CD4-positive, alpha-beta T cell treated with Interleukin-12 subunit alpha and Interleukin-12 subunit beta, for 1 hour (primary cell): Measurements from ENCODE around the gene ARL15.
"Not testable (repeated sequence)": the region's sequence is repeated elsewhere in the genome, so short reads cannot be mapped to it uniquely, and the experiment has no call there.

Experiments
- DNase-seq: peaks from one replicate; pipeline ENCODE4 v3.0.0-alpha.2; 2020

ARL15 gene

GRCh38 chr5:54310433-54311175 lies at the start of gene ARL15:
TSS of gene ARL15 (minus strand) at chr5:54310573.
- DNase-seq: peak; percentile 98

- no peak for DNase-seq
Observed at GRCh38 chr5:54360089-54360488, 49.7 kb upstream of the ARL15 start.

- no peak for DNase-seq
Observed at GRCh38 chr5:54357408-54358058, 47.2 kb upstream of the ARL15 start.

DNA sequence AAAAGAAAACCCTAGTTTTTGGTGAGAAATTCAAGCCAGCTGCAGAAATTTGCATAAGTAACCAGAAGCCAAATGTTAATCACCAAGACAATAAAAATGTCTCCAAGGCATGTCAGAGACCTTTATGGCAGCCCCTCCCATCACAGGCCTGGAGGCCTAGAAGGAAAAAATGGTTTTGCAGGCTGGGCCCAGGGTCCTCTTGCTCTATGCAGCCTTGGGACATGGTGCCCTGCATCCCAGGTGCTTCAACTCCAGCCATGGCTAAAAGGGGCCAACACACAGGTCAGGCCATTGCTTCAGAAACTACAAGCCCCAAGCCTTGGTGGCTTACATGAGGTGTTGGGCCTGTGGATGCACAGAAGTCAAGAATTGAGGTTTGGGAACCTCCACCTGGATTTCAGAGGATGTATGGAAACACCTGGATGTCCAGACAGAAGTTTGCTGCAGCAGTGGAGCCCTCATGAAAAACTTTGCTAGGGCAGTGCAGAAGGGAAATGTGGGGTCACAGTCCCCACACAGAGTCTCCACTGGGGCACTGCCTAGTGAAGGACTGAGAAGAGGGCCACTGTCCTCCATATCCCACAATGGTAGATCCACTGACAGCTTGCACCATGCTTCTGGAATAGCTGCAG lies 43.7 kb upstream of the ARL15 start:
- not testable (repeated sequence) for DNase-seq

- DNase-seq: not testable (repeated sequence)
Observed at GRCh38 chr5:54352580-54352979, 42.2 kb upstream of the ARL15 start.

DNA sequence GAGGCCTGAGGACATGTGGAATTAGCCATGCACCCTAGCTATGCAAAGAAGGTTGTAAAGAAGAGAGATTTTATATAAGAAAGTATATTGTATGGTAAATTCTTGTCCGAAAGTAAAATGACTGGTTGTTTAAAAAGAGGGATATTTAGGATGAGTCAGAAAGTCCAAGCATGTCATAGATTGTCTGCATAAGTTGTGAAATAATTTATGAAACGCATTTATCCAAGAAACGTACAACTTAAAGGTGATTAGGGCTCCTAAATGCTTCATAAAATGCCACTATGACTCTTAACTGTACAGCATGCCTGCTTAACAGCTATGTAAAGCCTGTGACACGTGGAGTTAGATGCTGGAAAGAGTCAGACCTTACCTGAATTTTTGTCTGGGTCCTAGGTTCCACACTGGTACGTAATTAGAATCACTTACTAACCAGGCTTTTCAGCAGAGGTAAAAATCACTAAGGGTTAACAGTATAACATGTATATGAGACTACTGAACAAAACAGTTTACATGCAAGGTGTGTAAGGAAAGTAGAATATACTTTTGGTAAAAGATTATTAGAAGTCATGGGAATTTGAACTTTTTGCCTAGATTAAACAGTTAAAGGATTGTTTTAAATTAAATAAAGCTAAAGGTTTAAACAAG lies 37.0 kb upstream of the ARL15 start:
- DNase-seq: no peak

- DNase-seq: no peak
Observed at GRCh38 chr5:54344653-54345052, 34.3 kb upstream of the ARL15 start.

DNA sequence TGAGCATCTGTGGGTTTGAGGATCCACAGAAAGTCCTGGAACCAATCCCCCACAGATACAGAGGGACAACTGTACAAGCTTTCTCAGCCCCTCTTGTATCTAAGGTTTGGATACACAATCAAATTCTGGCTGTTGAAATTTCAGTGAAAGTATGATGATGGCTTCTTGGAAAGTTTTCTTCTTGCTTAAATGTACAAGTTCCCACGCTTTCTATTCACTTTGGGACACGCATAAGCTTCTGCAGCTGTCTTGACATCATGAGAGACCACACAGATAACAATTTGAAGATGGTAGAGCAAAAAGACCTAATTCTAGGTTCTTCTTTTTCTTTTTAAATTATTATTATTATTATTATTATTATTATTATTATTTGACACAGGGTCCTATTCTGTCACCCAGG lies 31.6 kb upstream of the ARL15 start:
- no peak for DNase-seq

DNA sequence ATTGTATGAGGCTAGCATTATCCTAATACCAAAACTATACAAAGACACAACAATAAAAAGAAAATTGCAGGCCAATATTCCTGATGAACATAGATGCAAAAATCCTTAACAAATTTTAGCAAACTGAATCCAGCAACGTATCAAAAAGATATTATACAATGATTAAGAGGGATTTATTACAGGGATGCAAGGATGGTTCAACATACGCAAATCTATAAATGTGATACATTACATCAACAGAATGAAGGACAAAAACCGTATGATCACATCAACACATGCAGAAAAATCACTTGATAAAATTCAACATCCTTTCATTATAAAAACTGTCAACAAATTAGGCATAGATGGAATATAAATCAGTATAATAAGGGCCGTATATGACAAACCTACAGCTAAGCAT lies 27.1 kb upstream of the ARL15 start:
- no peak for DNase-seq

- DNase-seq: no peak
Observed at GRCh38 chr5:54332720-54333119, 22.3 kb upstream of the ARL15 start.

- no peak for DNase-seq
Observed at GRCh38 chr5:54329731-54330709, 19.6 kb upstream of the ARL15 start.

GRCh38 chr5:54326662-54327270 lies 16.4 kb upstream of the ARL15 start:
- no peak for DNase-seq

DNA sequence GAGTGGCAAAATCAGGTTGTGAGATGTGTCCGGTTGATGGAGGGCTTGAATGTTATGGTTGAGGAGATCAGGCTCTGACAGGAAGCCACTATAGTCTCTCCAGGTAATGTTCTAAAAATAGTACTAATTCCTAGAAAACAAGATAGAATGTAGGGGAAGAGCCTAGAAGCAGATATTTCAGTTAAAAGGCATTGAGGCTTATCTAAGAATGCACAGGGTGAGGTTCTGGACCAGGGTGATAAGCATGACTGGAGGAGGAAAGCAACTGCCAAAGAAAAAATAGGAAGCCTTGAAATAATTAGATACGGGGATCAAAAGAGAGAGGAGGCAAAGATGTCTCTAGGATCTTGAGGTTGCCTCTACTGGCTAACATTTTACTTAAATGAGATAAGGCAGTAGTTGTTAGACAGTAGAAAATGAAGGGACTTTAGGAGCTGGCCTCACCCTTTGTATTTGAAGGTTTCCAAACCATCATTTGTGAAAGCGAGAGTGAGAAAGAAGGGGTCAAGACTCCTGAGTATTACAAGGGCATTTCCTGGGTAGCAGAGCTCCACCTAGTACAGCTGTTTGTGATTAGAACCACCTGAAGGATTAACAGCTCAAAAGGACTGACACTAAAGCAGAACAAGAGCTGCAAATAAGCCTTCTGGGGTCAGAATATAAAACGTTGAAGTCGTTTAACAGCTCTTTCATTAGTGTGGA lies 15.4 kb upstream of the ARL15 start:
- no peak for DNase-seq

GRCh38 chr5:54325272-54325609 lies 14.9 kb upstream of the ARL15 start:
- no peak for DNase-seq

- no peak for DNase-seq
Observed at GRCh38 chr5:54324651-54325271, 14.4 kb upstream of the ARL15 start.

GRCh38 chr5:54323495-54323894 lies 13.1 kb upstream of the ARL15 start:
- no peak for DNase-seq

DNA sequence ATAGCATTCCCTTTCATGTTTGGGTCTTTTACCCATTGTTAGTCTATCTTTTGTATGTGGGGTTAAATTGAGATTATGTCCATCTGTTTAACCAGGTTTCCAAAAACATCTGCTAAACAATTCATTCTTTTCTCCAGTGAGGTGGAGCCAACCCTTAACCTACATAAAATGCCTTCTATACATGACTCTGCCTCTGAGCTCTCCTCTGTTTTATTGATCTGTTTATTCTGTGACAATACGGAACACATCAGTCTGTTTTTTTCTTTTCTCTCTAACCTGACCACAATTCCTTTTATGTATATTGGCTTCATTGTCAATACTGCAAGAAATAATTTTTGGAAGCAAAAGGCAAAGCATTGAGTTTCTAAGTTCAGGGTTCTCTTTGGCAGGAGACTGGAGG lies 9.9 kb upstream of the ARL15 start:
- no peak for DNase-seq

- DNase-seq: no peak
Observed at GRCh38 chr5:54317511-54318260, 7.3 kb upstream of the ARL15 start.

- DNase-seq: no peak
Observed at GRCh38 chr5:54315736-54316528, 5.6 kb upstream of the ARL15 start.
